Ammon's horn (tissue), 1 donor: ENCODE measurements around the gene SHFL.

Experiments used
- DNase-seq: peaks from one replicate; pipeline ENCODE4 v3.0.0-alpha.2; 2016; ENCODE audit warnings: low spot score

The SHFL gene

GRCh38 chr19:10085641-10086590 is at the start of gene SHFL:
Gene SHFL (plus strand): TSS chr19:10086317. CDS start chr19:10086428, 111 bp downstream.
- DNase-seq: peak; percentile 73

DNA sequence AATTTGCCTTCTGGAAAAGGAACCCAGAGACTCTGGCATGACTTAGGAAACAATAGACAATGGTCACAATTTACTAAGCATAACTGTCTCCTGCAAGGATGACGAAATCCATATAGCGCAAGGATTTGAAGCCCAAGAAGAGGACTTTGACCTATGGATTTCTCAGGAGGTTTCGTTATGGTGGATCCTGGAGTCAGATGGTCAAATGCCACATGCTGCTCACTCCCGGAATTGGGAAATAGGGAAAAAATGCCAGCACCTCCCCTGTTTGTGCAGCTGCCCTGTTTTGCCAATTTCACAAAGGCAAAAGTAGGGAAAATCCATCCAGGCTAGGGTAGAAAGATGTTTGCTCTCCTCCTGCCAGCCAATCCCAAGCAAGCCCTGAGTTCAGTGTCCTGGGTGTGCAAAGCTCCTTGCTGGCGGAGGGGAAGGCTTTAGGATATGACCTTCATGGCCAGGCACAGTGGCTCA is 49.5 kb upstream of the SHFL start:
- DNase-seq: no peak

- DNase-seq: no peak
Measured at GRCh38 chr19:10037367-10037766, 48.8 kb upstream of the SHFL start.

- no peak for DNase-seq
Measured at GRCh38 chr19:10037809-10038208, 48.3 kb upstream of the SHFL start.

- no peak for DNase-seq
Measured at GRCh38 chr19:10043286-10043927, 42.7 kb upstream of the SHFL start.

GRCh38 chr19:10044390-10044789 is 41.7 kb upstream of the SHFL start:
- DNase-seq: no peak

- no peak for DNase-seq
Measured at GRCh38 chr19:10045371-10045770, 40.7 kb upstream of the SHFL start.

DNA sequence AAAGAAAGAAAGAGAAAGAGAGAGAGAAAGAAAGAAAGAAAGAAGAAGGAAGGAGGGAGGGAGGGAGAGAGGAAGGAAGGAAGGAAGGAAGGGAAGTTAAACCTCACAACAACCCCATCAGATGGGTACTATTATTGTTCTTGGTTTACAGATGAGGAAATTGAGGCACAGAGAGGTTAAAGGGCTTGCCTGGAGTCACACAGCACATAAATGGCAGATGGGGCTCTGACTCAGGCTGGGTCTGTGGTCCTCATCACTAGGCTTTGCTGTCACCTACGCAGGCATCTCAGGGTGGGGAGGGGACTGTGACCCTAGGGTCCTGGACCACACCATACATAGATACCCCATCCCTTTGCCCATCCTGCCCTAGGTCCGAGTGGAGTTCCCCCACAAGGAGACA is 36.5 kb upstream of the SHFL start:
- no peak for DNase-seq

DNA sequence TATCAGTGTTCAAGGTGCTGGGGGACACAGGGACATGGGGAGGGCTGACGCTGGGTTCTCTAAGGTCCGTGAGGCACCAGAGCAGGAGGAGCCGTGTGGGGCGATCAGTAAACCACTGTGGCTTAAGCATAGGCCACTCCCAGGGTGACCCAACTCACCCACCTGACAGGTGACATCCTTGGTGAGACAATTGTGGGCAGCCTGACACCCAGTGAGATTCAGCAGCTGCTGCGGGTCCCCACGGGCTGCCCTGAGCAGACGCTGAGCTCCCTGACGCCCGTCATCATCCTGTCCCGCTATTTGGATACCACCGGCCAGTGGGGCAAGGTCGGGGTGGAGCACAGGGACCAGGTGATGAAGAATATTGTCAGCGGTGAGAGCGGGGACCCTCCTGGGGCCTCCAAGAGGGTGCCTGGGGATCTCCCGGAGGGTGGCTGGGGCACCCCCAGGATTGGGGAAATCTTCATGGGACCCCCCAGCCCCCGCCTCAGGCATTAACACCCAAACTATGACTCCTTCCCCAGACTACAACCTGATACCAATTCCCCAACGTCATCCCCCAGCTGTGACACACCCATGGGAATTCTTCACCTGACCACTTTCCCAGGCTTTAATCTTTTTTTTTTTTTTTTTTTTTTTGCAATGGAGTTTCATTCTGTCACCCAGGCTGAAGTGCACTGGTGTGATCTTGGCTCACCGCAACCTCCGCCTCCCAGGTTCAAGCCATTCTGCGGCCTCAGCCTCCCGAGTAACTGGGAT is 33.3 kb upstream of the SHFL start:
- DNase-seq: no peak

DNA sequence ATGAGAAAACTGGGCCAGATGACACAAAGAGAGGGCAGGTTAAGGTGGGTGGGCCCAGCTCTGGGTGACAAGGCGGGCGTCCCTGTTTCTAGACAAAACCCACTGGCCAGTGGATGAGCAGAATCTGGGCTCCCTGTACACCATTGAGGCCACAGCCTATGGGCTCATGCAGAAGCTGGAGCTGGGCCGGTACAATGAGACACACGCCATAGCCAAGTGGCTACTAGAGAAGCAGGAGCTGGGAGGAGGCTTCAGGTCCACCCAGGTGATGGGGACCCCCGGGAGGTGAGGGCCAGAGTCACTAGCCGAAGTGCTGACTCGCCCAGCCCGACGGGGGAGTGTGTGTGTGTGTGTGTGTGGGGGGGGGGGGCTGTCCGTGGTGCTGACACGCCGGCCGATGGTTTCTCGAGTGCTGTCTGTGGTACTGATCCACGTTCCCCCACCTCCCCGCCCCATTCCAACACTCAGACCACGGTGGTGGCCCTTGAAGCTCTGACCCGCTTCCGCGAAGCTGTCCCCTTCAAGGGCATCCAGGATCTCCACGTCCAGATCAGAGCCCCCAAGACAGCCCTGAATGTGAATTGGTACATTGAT is 24.3 kb upstream of the SHFL start:
- DNase-seq: no peak

DNA sequence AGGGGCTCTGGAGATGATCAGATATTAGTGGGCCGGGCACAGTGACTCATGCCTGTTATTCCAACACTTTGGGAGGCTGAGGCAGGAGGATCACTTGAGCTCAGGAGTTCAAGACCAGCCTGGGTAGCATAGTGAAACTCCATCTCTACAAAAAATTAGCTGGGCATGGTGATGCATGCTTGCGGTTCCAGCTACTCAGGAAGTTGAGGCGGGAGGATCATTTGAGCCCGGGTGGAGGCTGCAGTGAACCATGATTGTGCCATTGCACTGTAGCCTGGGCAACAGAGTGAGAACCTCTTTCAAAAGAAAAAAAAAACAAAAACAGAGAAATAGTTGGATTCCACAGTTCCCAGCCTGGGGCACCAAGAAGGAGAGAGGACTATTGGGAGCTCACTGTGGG is 17.9 kb upstream of the SHFL start:
- no peak for DNase-seq

DNA sequence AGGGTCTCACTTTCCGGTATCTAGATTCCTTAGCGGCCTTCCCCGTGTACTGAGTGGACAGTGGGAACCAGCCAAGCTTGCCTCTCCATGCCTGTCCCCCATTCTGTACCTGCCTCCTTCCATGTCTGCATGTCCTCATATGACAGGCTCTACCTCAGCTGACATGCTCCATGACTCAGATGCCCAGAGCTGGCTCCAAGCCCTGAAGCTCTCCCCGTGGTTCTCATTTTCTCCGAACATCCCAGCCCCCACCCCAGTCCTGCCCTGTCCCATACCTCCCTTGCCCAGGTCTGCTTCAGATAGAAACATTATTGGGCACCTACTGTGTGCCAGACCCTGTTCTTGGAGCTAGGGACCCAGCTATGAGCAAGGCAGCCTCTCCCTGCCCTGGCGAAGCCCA is 17.1 kb upstream of the SHFL start:
- DNase-seq: no peak

GRCh38 chr19:10070730-10071446 is 15.2 kb upstream of the SHFL start:
- DNase-seq: no peak

DNA sequence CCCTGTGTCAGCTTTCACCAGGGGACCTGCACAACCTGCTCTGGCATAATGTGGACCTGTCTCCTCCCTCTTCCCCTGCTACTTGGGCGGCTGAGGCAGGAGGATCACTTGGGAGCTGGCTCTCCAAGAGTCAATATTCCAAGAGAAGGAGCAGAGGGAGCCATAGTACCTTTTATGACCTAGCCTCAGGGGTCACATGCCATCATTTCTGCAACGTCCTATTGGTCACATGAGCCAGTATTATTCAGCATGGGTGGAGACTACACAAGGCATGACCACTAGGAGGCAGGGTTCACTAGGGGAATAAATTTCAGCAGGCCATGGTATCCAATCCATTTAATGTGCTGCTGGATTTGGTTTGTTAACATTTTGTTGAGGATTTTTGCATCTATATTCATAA is 12.0 kb upstream of the SHFL start:
- DNase-seq: no peak

DNA sequence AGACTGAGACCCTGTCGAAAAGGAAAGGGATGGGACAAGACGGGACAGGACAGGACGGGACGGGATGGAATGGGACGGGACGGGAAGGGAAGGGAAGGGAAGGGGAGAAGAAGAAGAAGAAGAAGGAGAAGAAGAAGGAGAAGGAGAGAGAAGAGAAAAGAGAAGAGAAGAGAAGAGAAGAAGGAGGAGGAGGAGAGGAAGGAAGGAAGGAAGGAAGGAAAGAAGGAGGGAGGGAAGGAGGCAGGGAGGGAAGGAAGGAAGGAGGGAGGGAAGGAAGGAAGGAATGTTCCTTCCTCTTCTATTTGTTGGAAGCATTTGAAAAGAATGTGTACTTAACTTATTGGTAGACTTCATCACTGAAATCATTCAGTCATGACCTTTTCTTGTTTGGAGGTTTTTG is 9.6 kb upstream of the SHFL start:
- DNase-seq: no peak

- no peak for DNase-seq
Measured at GRCh38 chr19:10078329-10078728, 7.8 kb upstream of the SHFL start.

DNA sequence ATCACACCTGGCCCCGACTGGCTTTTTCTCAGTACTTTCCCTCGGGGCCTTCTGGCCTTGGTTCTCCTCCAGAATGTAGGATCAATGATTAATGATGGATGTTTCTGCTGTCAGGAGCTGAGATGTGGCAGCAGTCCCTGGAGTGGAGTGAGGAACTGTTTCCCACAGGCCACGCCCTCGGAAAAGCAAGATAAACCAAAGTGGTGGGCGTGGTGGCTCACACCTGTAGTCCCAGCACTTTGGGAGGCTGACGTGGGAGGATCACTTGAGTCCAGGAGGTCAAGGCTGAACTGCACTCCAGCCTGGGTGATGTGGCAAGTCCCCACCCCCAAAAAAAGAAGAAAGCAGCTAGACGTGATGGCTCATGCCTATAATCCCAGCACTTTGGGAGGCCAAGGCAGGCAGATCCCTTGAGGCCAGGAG is 7.1 kb upstream of the SHFL start:
- DNase-seq: no peak

GRCh38 chr19:10083911-10084310 is 2.2 kb upstream of the SHFL start:
- no peak for DNase-seq

DNA sequence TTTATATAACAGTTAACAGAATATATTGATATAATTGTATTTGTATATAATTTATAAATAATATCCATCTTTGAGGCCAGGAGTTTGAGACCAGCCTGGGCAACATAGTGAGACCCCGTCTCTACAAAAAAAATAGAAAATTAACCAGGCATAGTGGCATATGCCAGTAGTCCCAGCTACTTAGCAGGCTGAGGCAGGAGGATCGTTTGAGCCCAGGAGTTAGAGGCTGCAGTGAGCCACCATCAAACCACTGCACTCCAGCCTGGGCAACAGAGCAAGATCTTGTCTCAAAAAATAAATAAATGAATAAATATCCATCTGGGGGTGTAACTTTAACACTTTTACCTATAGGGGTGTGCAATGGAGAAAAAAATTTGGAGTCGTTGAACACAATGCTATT is 1.3 kb upstream of the SHFL start:
- DNase-seq: no peak

DNA sequence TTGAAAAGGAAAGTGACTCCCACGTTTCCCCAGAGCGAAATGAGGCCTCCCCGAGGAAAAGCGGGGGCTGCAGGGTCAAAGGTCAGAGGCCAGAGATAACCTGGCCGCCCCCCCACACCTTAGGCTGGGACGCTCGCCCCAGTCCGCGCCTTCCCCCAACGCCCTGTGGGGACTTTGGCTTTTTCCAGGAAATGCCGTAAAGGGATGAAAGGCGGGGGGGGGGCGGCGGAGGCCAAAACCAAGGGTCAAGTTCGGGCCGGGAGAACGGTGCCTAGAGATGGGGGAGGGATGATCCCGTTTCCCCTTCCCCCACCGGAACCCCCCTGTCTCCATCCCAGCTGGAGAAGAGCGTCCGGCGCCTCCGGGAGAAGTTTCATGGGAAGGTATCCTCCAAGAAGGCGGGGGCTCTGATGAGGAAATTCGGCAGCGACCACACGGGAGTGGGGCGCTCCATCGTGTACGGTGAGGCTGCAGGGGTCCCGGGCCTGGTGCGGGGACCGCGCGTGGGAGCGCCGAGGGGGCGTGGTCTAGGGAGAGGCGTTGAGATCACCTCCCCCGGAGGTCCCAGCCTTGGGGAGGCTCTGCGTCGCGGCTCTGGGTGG is 575 bp downstream of the SHFL start:
- DNase-seq: no peak
